Measurements from ENCODE around the gene PCBP4.

- TF ChIP-seq EZH2 (IDR thresholded peaks at IDR 0.05; ENCODE audit: insufficient read depth, poor library complexity, severe bottlenecking), result no peak
- TF ChIP-seq EZH2phosphoT487 (IDR thresholded peaks at IDR 0.05; ENCODE audit: insufficient read depth, low read depth), result no peak
These were observed 7.6 kb downstream of the PCBP4 start for GRCh38 chr3:51959651-51960050.

Data from GM23248 (cell line).